Measurements from ENCODE around the gene CHCHD6. TPM values are rescaled to one million over a fixed set of nuclear protein-coding genes. Genes with fewer than 3 reads are reported as not detected.
"Not testable (repeated sequence)": the region's sequence is repeated elsewhere in the genome, so short reads cannot be mapped to it uniquely, and the experiment has no call there.

The CHCHD6 gene
- total RNA-seq, 1 donor from 2014 or later, result 17.6 TPM

- no peak for DNase-seq (ENCODE audit: extremely low read depth, low read depth, low spot score)
Measured at GRCh38 chr3:126763035-126763434, 59.0 kb downstream of the CHCHD6 start.

DNA sequence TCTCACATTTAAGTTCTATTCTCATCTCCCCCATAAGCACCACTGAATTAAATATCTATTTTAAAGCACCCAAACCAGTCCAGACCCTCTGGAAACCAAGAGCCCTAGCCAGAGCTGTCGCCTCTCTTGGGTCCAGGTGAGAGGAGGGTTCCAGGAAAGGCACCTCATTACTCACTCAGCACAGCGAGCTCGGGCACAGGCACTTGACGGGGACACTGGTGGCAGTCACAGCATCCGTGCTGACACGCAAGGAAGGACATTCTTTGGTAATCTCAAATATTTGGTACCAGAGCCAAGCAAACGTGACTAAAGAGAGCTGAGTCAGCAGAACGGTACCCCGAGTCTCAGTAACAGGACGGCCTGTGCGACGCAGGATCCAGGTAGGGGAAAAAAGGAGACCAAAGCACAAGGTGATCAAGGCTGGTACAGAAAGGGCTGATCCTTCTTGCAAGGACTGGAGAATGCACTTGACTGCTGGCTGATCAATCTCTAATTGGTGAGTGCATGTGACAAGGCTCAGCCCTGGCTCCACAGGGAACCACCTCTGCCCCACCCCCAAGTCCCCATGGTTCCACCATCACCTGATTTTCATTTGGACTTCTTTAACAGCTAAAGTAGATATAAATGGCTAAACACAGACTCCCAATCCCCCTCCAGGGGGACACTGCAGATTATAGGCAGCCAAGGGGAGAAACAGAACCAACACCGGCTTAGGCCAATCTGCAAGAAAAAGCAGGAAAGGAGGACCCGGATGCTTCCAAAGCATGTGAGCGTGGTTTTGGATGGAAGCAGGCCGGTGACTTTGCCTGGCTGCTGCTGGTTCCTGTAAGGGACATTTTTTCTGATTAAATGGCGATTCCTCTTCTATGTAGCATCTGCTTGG lies 61.4 kb downstream of the CHCHD6 start:
- no peak for DNase-seq (ENCODE audit: extremely low read depth, low read depth, low spot score)

GRCh38 chr3:126766653-126767052 lies 62.6 kb downstream of the CHCHD6 start:
- no peak for DNase-seq (ENCODE audit: extremely low read depth, low read depth, low spot score)

GRCh38 chr3:126768903-126769302 lies 64.9 kb downstream of the CHCHD6 start:
- no peak for DNase-seq (ENCODE audit: extremely low read depth, low read depth, low spot score)

DNA sequence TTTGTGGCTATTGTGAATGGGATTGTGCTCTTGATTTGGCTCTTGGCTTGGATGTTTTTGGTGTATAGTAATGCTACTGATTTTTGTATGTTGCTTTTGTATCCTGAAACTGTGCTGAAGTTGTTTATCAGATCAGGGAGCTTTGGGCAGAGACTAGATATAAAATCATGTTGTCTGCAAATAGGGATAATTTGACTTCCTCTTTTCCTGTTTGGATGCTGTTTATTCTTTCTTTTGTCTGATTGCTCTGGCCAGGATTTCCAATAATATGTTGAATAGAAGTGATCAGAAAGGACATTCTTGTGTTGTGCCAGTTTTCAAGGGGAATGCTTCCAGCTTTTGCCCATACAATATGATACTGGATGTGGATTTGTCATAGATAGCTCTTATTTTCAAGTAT lies 66.1 kb downstream of the CHCHD6 start:
- DNase-seq (ENCODE audit: extremely low read depth, low read depth, low spot score), result no peak

- no peak for DNase-seq (ENCODE audit: extremely low read depth, low read depth, low spot score)
Measured at GRCh38 chr3:126773167-126773566, 69.1 kb downstream of the CHCHD6 start.

- DNase-seq (ENCODE audit: extremely low read depth, low read depth, low spot score), result no peak
Measured at GRCh38 chr3:126773783-126774182, 69.7 kb downstream of the CHCHD6 start.

DNA sequence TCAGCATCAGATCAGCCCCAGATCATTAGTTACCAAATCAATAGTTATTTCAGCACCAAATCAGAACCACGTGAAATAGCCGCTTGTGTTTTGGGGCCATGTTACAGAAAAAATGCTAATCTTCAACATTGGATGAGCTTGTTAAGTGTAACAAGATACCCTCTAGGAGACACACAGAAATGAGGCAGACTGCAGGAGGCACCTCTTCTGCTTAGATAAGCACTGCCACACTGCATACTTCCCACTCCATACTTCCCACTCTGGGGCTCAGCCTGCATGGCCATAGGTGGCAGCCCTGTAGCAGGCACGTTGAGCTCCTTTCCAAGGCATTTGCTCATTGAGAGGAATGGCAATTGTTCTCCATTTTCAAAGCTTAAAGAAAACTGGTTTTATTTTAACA lies 73.3 kb downstream of the CHCHD6 start:
- no peak for DNase-seq (ENCODE audit: extremely low read depth, low read depth, low spot score)

DNA sequence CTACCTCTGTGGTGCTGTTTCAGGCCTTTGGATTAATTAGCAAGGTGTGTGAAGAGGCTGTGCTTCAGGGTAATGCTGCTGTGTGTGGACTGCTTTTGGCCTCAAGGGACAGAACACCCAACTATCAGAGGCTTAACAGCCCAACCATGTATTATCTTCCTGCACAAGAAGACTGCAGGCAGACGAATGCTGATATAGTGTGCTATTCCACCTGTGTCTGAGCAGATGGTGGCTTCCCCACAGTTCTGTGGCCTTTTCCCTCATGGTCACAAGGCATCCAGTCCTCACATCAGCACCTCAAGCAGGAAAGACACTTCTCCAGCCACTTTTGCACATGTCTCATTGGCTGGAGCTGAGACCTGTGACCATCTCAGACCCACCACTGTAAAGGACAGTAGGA lies 76.6 kb downstream of the CHCHD6 start:
- DNase-seq (ENCODE audit: extremely low read depth, low read depth, low spot score), result no peak

GRCh38 chr3:126781406-126781805 lies 77.4 kb downstream of the CHCHD6 start:
- no peak for DNase-seq (ENCODE audit: extremely low read depth, low read depth, low spot score)

GRCh38 chr3:126781889-126782491 lies 78.0 kb downstream of the CHCHD6 start:
- DNase-seq (ENCODE audit: extremely low read depth, low read depth, low spot score), result no peak

GRCh38 chr3:126782536-126782935 lies 78.5 kb downstream of the CHCHD6 start:
- DNase-seq (ENCODE audit: extremely low read depth, low read depth, low spot score), result no peak

DNA sequence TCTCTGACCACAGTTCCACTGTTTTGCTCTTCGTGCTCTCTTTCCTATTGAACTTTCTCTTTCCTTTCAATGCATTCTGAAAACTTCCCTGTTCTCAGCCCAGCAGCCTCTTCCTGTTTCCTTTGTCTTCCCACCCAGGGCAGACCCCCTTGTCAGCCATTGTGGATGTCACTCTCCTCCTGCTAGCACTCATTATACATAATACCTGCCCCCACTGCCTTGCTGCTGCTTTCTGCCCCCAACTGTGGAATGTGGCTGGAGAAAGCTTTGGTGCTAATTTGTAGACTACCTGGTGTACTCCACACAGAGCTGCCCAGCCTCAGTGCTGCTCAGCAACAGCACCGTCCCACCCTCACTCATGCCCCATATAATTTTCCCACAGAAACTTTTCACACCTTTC lies 80.2 kb downstream of the CHCHD6 start:
- DNase-seq (ENCODE audit: extremely low read depth, low read depth, low spot score), result no peak

GRCh38 chr3:126791320-126791719 lies 87.3 kb downstream of the CHCHD6 start:
- DNase-seq (ENCODE audit: extremely low read depth, low read depth, low spot score), result not testable (repeated sequence)

DNA sequence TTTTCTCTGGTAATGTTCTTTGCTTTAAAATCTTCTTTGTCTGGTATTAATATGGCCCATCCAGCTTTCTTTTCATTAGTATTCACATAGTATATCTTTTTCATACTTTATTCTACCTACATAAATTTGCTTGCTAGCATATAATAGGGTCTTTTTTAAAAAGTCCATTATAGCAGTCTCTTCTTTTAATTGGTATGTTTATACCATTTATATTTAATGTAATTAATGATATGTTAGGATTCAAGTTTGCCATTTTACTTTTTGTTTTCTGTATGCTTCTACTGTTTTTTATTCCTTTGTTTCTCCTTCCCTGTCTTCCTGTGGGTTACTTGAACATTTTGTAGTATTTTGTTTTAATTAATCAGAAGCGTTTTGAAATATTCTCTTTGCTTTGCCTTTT lies 89.0 kb downstream of the CHCHD6 start:
- DNase-seq (ENCODE audit: extremely low read depth, low read depth, low spot score), result no peak

GRCh38 chr3:126797563-126797962 lies 93.5 kb downstream of the CHCHD6 start:
- DNase-seq (ENCODE audit: extremely low read depth, low read depth, low spot score), result no peak

DNA sequence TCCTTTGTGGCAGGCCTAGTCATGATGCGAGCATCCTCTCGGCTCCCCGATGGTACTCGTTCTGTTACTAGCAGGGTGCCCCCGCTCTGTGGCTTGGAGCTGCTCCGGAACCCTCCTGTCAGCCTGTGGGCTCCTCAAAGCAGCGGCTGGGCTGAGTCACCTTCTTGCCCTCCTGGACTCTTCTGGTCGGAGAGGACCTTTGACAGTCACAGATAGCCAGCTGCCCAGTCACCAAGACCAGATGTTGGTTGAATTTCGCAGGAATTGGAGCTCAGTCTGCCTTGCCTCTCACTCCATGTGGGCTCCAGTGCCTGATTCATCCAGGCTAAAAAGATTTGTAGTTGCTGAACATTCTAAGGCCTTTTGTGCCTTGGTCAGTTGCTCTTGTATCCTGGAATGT lies 94.5 kb downstream of the CHCHD6 start:
- no peak for DNase-seq (ENCODE audit: extremely low read depth, low read depth, low spot score)

DNA sequence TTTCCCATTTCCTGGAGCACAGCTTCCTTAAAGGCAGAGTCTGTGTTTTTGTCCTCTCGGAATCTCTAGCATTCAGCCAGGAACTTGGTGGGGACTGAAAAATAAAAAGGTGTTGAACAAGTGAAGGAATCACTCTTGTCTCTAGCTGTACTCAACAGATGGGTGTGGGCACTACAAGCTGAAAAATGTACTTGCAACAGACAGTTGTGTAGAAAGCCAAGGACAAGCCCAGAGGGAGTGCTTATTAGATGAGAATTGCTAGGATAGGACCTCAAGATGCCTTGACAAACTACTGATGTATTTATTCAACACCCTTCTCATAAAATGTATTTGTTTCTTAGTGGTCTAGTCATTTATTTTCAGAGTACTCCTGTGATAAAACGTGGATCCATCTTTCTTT lies 95.1 kb downstream of the CHCHD6 start:
- DNase-seq (ENCODE audit: extremely low read depth, low read depth, low spot score), result no peak

DNA sequence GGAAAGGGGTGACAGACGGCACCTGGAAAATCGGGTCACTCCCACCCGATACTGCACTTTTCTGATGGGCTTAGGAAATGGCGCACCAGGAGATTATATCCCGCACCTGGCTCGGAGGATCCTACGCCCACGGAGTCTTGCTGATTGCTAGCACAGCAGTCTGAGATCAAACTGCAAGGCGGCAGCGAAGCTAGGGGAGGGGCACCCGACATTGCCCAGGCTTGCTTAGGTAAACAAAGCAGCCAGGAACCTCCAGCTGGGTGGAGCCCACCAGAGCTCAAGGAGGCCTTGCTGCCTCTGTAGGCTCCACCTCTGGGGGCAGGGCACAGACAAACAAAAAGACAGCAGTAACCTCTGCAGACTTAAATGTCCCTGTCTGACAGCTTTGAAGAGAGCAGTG lies 97.3 kb downstream of the CHCHD6 start:
- DNase-seq (ENCODE audit: extremely low read depth, low read depth, low spot score), result not testable (repeated sequence)

- no peak for DNase-seq (ENCODE audit: extremely low read depth, low read depth, low spot score)
Measured at GRCh38 chr3:126807795-126808194, 103.8 kb downstream of the CHCHD6 start.

- no peak for DNase-seq (ENCODE audit: extremely low read depth, low read depth, low spot score)
Measured at GRCh38 chr3:126811530-126811929, 107.5 kb downstream of the CHCHD6 start.

- no peak for DNase-seq (ENCODE audit: extremely low read depth, low read depth, low spot score)
Measured at GRCh38 chr3:126816298-126816697, 112.3 kb downstream of the CHCHD6 start.
